ENCODE data around the gene PTPN14. TPM values are rescaled to one million over a fixed set of nuclear protein-coding genes. Genes with fewer than 3 reads are reported as not detected.
A peak's percentile ranks its signal among the peaks of the same experiment; 100 is the strongest.
"Not testable (repeated sequence)": the region's sequence is repeated elsewhere in the genome, so short reads cannot be mapped to it uniquely, and the experiment has no call there.

PTPN14 gene
- total RNA-seq, 1 experiment from 2014 or later = 88.4 TPM

- Mint-ChIP-seq H3K27me3 (ENCODE audit: low read depth) (no peaks in the 10 kb centered on the region), H3K27ac (no peak overlapping the region), H3K4me1 (peaks cover 42% of the 10 kb centered on the region), H3K36me3 (peaks cover 44% of the 10 kb centered on the region), H3K4me3 (no peak overlapping the region), H3K9me3 (no peaks in the 10 kb centered on the region)
- no peak for TF ChIP-seq NFATC4 (CRISPR knock-in tag; IDR thresholded peaks at IDR 0.05)
- peak; percentile 61; the same call in 1 of the 2 replicates for TF ChIP-seq ZNF121 (CRISPR knock-in tag; IDR thresholded peaks at IDR 0.05)
- DNase-seq (ENCODE audit: low spot score) (no peak), ATAC-seq (no peak)
- ChIA-PET CTCF (no interaction called here), POLR2A (no interaction called here)
Observed at GRCh38 chr1:214398490-214398889, 152.9 kb downstream of the PTPN14 start.

GRCh38 chr1:214397497-214397896 lies 153.9 kb downstream of the PTPN14 start:
- peaks cover 33% of the 10 kb centered on the region for H3K4me1 Mint-ChIP-seq
- H3K36me3 Mint-ChIP-seq = peaks cover 54% of the 10 kb centered on the region
- ChIA-PET POLR2A (no interaction called here), CTCF (interaction anchor here (0.8 to 1.7 kb wide), 3 partner anchors 65 to 183 kb away, joined by 3 to 12 read pairs (median 6); no protein-coding TSS in a partner anchor)
- DNase-seq (ENCODE audit: low spot score) = no peak
- peak; percentile 58 for ATAC-seq
- no peaks in the 10 kb centered on the region for H3K27me3 Mint-ChIP-seq (ENCODE audit: low read depth)
- H3K27ac Mint-ChIP-seq = peak overlapping the region; percentile 59
- peak overlapping the region; percentile 10; the same call in 1 of the 2 replicates for H3K4me3 Mint-ChIP-seq
- no peaks in the 10 kb centered on the region for H3K9me3 Mint-ChIP-seq
- TF ChIP-seq TEAD1 (CRISPR knock-in tag; IDR thresholded peaks at IDR 0.05) = no peak

GRCh38 chr1:214396330-214396729 lies 155.1 kb downstream of the PTPN14 start:
- H3K4me1 Mint-ChIP-seq = peaks cover 33% of the 10 kb centered on the region
- POLR2A ChIA-PET = no interaction called here
- 0 out of 2 replicates have a peak overlapping the region, but pooled peaks have one; percentile 1 for H3K27ac Mint-ChIP-seq
- no peak for DNase-seq (ENCODE audit: low spot score)
- H3K27me3 Mint-ChIP-seq (ENCODE audit: low read depth) = no peaks in the 10 kb centered on the region
- CTCF ChIA-PET = interaction anchor here (1.4 to 1.7 kb wide), 2 partner anchors 64 to 182 kb away, joined by 6 to 12 read pairs; no protein-coding TSS in a partner anchor
- peaks cover 53% of the 10 kb centered on the region for H3K36me3 Mint-ChIP-seq
- TF ChIP-seq IRF2 (CRISPR knock-in tag; IDR thresholded peaks at IDR 0.05; ENCODE audit: borderline replicate concordance, low read depth) = no peak
- H3K9me3 Mint-ChIP-seq = no peaks in the 10 kb centered on the region
- no peak overlapping the region for H3K4me3 Mint-ChIP-seq
- no peak for ATAC-seq

GRCh38 chr1:214394569-214394968 lies 156.8 kb downstream of the PTPN14 start:
- ATAC-seq; H3K9me3 Mint-ChIP-seq; DNase-seq (ENCODE audit: low spot score); H3K4me3 Mint-ChIP-seq; POLR2A ChIA-PET; H3K27me3 Mint-ChIP-seq (ENCODE audit: low read depth); CTCF ChIA-PET: not testable (repeated sequence)
- H3K27ac Mint-ChIP-seq = peak overlapping the region; percentile 42; the same call in 1 of the 2 replicates
- H3K36me3 Mint-ChIP-seq = peaks cover 37% of the 10 kb centered on the region
- peaks cover 40% of the 10 kb centered on the region for H3K4me1 Mint-ChIP-seq

GRCh38 chr1:214393086-214393485 lies 158.3 kb downstream of the PTPN14 start:
- Mint-ChIP-seq H3K9me3 (no peaks in the 10 kb centered on the region), H3K4me3 (no peak overlapping the region), H3K4me1 (peaks cover 39% of the 10 kb centered on the region), H3K27me3 (ENCODE audit: low read depth) (no peaks in the 10 kb centered on the region), H3K27ac (peak overlapping the region; percentile 50; the same call in 1 of the 2 replicates), H3K36me3 (peaks cover 29% of the 10 kb centered on the region)
- POLR2A ChIA-PET = interaction anchor here (0.7 kb wide), 1 partner anchor 206 kb away, joined by 4 read pairs; no protein-coding TSS in a partner anchor
- no peak for ATAC-seq
- DNase-seq (ENCODE audit: low spot score) = no peak
- CTCF ChIA-PET = no interaction called here
- TF ChIP-seq USF2 (CRISPR knock-in tag; IDR thresholded peaks at IDR 0.05) (no peak), ZNF138 (CRISPR knock-in tag; conservative IDR thresholded peaks at IDR 0.05) (no peak), RELA (CRISPR knock-in tag; IDR thresholded peaks at IDR 0.05; ENCODE audit: borderline replicate concordance) (no peak), USF1 (CRISPR knock-in tag; IDR thresholded peaks at IDR 0.05) (no peak), CDX4 (CRISPR knock-in tag; IDR thresholded peaks at IDR 0.05; ENCODE audit: borderline replicate concordance) (no peak), MYBL2 (CRISPR knock-in tag; IDR thresholded peaks at IDR 0.05) (no peak), ARID4B (CRISPR knock-in tag; IDR thresholded peaks at IDR 0.05; ENCODE audit: borderline replicate concordance) (no peak), SMAD3 (CRISPR knock-in tag; IDR thresholded peaks at IDR 0.05; ENCODE audit: borderline replicate concordance) (no peak), RORB (CRISPR knock-in tag; IDR thresholded peaks at IDR 0.05) (no peak), MLX (CRISPR knock-in tag; IDR thresholded peaks at IDR 0.05) (no peak), ZNF396 (CRISPR knock-in tag; IDR thresholded peaks at IDR 0.05; ENCODE audit: borderline replicate concordance) (no peak), NR2C2 (CRISPR knock-in tag; IDR thresholded peaks at IDR 0.05) (no peak), ZNF423 (CRISPR knock-in tag; IDR thresholded peaks at IDR 0.05) (no peak), CBFB (CRISPR knock-in tag; IDR thresholded peaks at IDR 0.05; ENCODE audit: low read depth) (no peak), ETV6 (CRISPR knock-in tag; IDR thresholded peaks at IDR 0.05) (no peak)
